ENCODE results near the gene HEXIM2. TPM values are rescaled to one million over a fixed set of nuclear protein-coding genes. Genes with fewer than 3 reads are reported as not detected.
A peak's percentile ranks its signal among the peaks of the same experiment; 100 is the strongest.

Gene HEXIM2
- total RNA-seq, 1 experiment from 2014 or later: 5.1 TPM

DNA sequence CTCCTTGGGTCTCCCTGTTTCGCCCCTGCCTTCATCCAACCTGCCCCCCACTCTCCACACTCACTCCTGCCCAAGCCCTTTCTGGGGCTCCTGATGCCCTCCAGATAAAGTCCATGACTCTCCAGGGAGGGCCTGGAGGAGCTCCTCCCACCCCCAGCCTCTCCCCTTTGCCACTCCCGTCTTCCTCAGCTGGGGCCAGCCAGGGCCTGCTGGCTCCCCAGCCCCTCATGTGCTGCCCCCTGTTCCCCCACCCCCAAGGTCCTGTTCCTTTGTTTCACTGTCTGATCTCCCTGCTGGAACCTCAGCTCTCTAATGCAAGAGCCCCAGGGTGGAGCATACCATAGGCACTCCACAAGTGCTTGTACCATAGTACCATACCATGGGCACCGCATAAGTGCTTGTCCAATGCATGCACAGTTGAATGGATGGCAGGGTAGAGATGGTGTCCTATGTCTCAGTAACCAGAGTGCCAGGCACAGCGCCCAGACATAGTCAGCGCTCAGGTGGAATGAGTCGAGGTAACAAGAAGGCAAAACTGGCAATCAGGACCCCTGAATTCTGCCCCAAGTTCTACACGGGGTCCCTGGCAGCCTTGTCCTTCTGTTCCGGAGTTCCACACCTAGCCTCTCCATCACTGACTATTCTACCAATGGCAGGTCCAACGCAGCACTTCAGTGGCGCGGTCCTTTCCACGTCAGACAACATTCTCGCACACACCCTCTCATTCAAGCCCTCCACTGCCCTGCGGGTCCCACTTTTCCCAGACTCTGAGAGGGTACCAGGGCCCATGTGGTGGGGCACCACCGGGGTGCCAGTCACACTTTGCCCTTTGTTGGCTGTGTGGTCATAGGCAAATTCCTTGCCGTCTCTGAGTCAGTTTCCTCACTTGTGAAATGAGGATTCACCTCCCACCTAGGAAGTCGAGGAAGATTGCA lies 30.7 kb upstream of the HEXIM2 start:
- Mint-ChIP-seq H3K4me3 (ENCODE audit: unreplicated experiment) (peak overlapping the region; percentile 80), H3K9me3 (ENCODE audit: unreplicated experiment) (no peaks in the 10 kb centered on the region), H3K4me1 (ENCODE audit: insufficient read depth, unreplicated experiment) (peaks cover 40% of the 10 kb centered on the region), H3K36me3 (ENCODE audit: insufficient read depth, unreplicated experiment) (peaks cover 5% of the 10 kb centered on the region), H3K27me3 (ENCODE audit: insufficient read depth, unreplicated experiment) (no peaks in the 10 kb centered on the region), H3K27ac (ENCODE audit: low read depth, unreplicated experiment) (peak overlapping the region; percentile 80)
- ChIA-PET CTCF (interaction anchor here (0.6 to 2.2 kb wide), 16 partner anchors 11 to 348 kb away, joined by 3 to 17 read pairs (median 4); partner anchors contain the start of gene NMT1), POLR2A (interaction anchor here (0.5 to 1.5 kb wide), 9 partner anchors 17 to 231 kb away, joined by 3 to 6 read pairs (median 3); partner anchors contain the start of genes HEXIM1 and HEXIM2)
- no peak for DNase-seq (ENCODE audit: unreplicated experiment)
- TSS peak; percentile 23 for BruUV-seq (replicated peaks)
- TF ChIP-seq, protein P1, sequence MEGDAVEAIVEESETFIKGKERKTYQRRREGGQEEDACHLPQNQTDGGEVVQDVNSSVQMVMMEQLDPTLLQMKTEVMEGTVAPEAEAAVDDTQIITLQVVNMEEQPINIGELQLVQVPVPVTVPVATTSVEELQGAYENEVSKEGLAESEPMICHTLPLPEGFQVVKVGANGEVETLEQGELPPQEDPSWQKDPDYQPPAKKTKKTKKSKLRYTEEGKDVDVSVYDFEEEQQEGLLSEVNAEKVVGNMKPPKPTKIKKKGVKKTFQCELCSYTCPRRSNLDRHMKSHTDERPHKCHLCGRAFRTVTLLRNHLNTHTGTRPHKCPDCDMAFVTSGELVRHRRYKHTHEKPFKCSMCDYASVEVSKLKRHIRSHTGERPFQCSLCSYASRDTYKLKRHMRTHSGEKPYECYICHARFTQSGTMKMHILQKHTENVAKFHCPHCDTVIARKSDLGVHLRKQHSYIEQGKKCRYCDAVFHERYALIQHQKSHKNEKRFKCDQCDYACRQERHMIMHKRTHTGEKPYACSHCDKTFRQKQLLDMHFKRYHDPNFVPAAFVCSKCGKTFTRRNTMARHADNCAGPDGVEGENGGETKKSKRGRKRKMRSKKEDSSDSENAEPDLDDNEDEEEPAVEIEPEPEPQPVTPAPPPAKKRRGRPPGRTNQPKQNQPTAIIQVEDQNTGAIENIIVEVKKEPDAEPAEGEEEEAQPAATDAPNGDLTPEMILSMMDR (IDR thresholded peaks at IDR 0.05; ENCODE audit: unreplicated experiment): no peak
- intact Hi-C loops (cut with micrococcal nuclease): loop anchor here (5.0 kb wide), 1 partner anchor 214 kb away; the partner anchor contains the start of gene GFAP

DNA sequence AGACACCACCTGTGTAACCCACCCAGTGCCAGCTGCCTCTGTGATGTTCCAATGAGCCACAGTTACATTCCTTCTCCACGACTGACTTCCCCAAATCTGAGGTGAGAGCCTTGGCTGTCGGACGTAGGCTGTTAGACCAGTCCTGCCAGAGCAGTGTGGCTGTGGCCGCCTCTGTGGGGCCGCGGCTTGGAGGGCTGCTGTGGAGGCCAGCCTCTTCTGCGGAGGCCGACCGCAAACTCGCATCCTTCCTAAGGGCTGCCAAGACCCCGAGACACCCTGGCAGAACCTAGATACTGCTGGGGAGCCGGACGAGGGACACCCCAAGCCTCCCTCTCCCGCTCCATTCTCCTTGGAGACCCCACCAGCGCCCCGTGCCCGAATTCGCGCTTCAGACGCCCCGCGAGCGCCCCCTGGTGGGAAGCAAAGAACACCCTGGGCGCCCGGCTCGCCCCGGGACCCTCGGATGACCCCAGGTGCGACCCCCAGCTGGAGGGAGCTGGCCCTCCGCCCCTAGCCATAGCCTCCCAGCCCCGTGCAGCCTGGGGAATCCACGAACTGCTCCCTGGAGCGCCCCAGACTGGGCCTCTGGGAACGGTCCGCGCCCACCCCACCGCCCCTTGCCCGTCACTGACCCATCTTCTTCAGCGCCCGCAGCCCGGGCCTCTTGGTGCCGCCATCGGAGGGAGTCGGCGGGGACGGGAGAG lies 29.9 kb upstream of the HEXIM2 start:
- DNase-seq (ENCODE audit: unreplicated experiment): no peak
- intact Hi-C loops (cut with micrococcal nuclease): loop anchor here (2.0 to 5.0 kb wide), 4 partner anchors 23 to 231 kb away; partner anchors contain the start of genes DCAKD and GFAP
- Mint-ChIP-seq H3K27ac (ENCODE audit: low read depth, unreplicated experiment) (no peak overlapping the region), H3K36me3 (ENCODE audit: insufficient read depth, unreplicated experiment) (peaks cover 5% of the 10 kb centered on the region), H3K4me1 (ENCODE audit: insufficient read depth, unreplicated experiment) (peaks cover 39% of the 10 kb centered on the region), H3K4me3 (ENCODE audit: unreplicated experiment) (peak overlapping the region; percentile 80), H3K27me3 (ENCODE audit: insufficient read depth, unreplicated experiment) (no peaks in the 10 kb centered on the region), H3K9me3 (ENCODE audit: unreplicated experiment) (no peaks in the 10 kb centered on the region)
- ChIA-PET CTCF (interaction anchor here (0.5 to 2.2 kb wide), 13 partner anchors 12 to 349 kb away, joined by 3 to 17 read pairs (median 4); partner anchors contain the start of gene NMT1), POLR2A (interaction anchor here (0.5 to 1.5 kb wide), 3 partner anchors 20 to 377 kb away, joined by 3 to 5 read pairs (median 4); no protein-coding TSS in a partner anchor)
- BruUV-seq (replicated peaks): no TSS peak
- TF ChIP-seq, protein P1 (IDR thresholded peaks at IDR 0.05; ENCODE audit: unreplicated experiment): peak; percentile 98

DNA sequence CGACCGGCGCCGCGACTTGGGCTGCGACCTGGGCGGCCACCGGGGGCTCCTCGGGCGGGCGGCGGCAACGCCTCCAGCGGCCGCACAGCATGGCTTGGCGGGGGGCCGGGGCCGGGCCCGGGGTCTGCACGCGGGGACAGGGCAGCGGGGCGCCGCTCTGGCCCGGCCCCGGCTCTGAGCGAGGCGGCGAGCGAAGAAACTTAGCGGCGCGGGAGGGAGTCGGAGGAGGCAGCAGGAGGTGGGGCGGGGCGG lies 29.4 kb upstream of the HEXIM2 start, which contains the start of gene PLCD3:
PLCD3 (minus strand) TSS at position 196 of the 252 bp plus-strand sequence; CDS start at position 91, 105 bp downstream.
- peak within 1 kb of the TSS; percentile 80 for H3K4me3 Mint-ChIP-seq (ENCODE audit: unreplicated experiment)
- TF ChIP-seq, protein P1 (IDR thresholded peaks at IDR 0.05; ENCODE audit: unreplicated experiment): no peak
- H3K27ac Mint-ChIP-seq (ENCODE audit: low read depth, unreplicated experiment): peak within 1 kb of the TSS; percentile 64
- intact Hi-C loops (cut with micrococcal nuclease): loop anchor here (2.0 to 5.0 kb wide), 4 partner anchors 23 to 231 kb away; partner anchors contain the start of genes DCAKD and GFAP
- no peaks in the 10 kb centered on the region for H3K27me3 Mint-ChIP-seq (ENCODE audit: insufficient read depth, unreplicated experiment)
- peaks cover 35% of the 10 kb centered on the region for H3K4me1 Mint-ChIP-seq (ENCODE audit: insufficient read depth, unreplicated experiment)
- H3K9me3 Mint-ChIP-seq (ENCODE audit: unreplicated experiment): no peaks in the 10 kb centered on the region
- peaks cover 5% of the 10 kb centered on the region for H3K36me3 Mint-ChIP-seq (ENCODE audit: insufficient read depth, unreplicated experiment)
- DNase-seq (ENCODE audit: unreplicated experiment): no peak
- BruUV-seq (replicated peaks): no TSS peak
- ChIA-PET CTCF (interaction anchor here (0.5 to 2.2 kb wide), 16 partner anchors 17 to 271 kb away, joined by 3 to 17 read pairs (median 4); partner anchors contain the start of gene NMT1), POLR2A (interaction anchor here (0.5 to 4.8 kb wide), 7 partner anchors 18 to 377 kb away, joined by 3 to 115 read pairs (median 5); partner anchors contain the start of genes HEXIM1 and NMT1)

Measured in MCF 10A (cell line).